GM18519 (cell line): ENCODE results near the gene CSNK2B.

Source experiments
- ATAC-seq: cut with Tn5 transposase; IDR thresholded peaks from one replicate; pipeline ENCODE4 v1.9.1; 2021; ENCODE audit warnings: mild to moderate bottlenecking, moderate library complexity; ENCODE audit not compliant: unreplicated experiment, low FRiP score

Gene CSNK2B

DNA sequence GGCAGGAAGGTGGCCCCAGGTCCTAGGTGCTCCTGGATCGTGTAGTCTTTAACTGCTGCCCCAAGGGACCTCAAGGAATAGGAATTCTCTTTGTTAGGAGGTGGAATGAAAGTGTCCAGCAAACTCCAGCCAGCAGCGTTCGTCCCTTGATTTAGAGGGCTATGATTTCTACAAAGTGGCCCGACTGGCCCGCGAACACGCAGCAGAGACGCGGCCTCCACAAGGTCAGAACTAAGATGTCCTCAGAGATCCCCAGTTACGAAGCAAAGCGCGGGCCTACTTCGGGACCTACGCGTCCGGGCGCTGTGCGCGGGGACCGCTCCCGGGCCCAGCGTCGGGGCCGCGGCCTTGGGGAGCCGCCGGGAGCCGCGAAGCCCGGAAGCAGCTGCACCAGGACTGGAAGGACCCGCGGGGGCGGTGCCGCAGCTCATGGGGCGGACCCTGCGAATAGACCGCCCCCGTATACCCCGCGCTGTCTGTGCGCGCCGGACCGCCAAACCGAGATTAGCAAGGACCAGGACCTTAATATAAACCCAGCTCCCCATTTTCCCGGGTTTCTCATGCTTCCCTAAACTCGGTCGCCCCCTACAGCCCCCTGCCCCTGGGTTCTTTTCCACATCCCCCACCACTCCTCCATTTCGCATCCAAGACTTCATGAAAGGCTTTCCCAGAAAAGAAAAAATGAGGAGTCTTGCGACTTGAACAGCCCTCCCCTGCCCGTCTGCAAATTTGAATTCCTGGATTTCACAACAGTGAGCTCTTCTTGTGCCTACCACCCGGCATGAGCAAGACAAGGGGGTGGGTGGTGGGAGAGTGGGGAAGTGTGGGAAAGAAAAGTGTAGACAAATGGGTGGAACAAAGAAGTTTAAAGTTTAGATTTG lies 5.3 kb upstream of the CSNK2B start, which contains the start of gene C6orf47:
TSS of gene C6orf47 (minus strand) at position 398 of the 881 bp plus-strand sequence. CDS start 831 bp downstream, outside the sequence.
- peak; percentile 37 for ATAC-seq

DNA sequence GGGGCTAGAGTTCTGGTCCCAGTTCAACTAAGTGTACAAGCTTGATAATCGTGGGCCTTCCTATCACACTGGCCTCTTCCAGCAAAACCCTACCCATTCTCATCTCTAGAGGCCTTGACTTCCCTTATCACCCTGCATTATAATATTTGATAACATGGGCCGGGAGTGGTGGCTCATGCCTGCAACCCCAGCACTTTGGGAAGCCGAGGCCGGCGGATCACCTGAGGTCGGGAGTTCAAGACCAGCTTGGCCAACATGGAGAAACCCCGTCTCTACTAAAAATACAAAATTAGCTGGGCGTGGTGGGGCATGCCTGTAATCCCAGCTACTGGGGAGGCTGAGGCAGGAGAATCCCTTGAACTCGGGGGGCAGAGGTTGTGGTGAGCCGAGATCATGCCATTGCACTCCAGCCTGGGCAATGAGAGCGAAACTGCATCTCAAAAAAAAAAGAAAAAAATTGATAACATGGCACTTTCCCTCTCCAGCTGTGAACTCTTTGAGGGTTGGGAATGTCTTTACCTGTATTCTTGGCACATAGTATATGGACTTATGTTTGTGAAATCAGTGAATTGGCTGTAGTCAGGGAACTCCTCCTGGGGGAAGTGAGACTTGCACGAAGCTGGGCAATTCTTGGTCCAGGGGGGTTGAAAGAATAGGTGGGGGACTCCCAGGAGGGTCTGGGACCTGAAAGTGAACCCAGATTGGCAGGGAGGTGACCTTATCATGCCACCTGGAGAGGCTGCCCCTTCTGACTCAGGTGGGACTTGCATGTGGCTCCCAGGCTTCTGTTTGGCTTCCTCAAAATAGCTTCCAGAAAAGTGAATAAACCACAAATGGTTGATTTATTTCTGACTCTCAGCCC lies 4.4 kb upstream of the CSNK2B start:
- ATAC-seq = no peak

DNA sequence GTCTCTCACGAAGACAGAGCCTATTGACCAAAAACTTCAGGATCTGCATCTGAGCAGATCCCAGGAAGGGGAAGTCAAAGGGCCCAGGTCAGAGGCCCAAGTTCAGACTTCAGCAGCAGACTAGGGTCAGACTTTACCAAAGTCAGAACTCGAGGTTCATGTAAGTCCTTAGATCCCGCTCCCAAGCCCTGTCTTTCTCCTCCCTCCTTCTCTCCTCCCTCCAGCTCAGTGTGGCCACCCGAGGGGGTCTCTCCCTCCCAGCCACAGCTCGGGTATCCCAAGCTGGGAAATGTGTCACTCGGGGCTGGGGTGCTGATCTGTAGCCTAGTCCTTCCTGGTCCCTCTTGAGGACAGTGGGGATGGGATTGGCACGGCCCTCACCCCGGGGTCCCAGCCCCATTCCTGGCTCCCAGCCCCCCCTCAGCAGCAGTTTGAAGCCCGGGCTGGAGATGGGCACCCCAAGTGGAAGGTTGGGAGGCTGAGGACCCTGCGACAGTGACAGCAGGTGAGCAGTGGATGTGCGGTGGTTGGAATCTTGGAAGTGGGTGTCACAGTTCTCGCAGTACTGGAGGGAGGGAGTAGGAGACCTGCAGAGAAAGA lies 3.7 kb upstream of the CSNK2B start:
- ATAC-seq = no peak

DNA sequence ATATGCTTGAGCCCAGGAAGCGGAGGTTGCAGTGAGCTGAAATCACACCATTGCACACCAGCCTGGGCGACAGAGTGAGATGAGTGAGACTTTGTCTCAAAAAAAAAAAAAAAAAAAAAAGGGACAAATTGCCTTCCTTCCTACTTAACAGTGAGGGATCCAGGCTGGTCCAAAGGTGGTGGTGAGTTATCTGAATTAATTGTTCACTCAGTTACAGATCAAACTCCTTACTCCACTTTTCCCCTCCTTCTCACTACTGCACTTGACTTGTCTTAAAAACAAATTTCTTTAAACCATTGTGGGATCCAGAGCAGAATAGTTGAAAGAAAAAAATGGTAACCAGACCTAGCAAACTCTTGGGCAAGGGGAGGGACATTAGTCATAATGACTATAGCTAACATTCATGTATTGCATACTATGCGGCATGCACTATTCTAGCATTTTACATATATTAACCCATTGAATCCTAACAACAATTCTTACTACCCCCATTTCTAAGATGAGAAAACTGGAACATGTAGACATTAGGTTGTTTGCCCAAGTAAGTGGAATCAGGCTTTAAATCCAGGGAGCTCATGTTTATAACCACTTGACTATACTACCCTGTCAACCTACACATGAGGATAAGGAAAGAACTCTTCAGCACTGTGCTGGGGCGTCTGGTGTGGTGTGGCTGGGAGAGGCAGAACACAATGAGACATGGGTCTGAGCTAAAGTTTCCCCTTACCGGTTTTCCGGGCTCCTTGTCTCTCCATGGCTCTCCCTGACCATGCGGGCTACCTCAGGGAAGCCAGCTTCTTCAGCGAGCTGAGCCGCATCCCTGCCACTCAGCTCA lies 2.5 kb upstream of the CSNK2B start:
- no peak for ATAC-seq

DNA sequence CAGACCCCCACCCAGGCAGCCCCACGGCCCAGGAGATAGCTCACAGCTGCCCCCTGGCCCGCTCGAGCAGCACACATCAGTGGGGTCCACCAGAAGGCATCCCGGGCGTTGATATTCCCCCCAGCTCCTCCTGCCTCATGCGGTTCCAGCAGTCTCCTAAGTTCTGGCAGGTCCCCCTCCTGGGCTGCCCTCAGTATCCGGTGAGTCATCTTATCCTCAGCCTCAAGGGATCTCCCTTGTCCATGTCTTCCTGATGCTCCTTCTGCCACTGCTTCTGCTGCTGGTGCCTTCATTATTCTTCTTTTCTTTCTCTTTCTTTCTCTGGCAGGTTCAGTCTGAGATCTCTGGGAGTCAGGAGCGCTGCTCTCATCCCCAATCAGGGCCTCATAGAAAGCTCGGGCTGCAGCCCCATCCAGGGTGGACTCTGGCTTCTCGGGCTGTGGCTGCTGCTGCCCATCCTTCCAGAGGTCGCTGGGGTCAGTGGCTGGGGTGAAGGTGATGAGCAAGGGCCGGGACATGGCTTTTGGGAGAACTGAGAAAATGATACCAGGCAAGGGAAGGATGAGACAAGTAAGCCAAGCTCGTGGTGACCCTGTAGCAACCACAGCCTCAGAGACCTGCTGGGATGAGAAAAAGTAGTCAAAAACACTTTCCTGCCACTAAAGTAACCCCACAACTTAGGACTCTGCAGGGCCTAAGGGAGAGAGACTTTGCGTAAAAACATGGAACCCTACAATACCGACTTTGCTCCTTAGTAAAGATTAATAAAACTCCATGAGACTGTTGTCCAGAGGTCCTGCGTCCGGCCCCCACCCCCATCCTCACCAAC lies 1.7 kb upstream of the CSNK2B start:
- no peak for ATAC-seq

DNA sequence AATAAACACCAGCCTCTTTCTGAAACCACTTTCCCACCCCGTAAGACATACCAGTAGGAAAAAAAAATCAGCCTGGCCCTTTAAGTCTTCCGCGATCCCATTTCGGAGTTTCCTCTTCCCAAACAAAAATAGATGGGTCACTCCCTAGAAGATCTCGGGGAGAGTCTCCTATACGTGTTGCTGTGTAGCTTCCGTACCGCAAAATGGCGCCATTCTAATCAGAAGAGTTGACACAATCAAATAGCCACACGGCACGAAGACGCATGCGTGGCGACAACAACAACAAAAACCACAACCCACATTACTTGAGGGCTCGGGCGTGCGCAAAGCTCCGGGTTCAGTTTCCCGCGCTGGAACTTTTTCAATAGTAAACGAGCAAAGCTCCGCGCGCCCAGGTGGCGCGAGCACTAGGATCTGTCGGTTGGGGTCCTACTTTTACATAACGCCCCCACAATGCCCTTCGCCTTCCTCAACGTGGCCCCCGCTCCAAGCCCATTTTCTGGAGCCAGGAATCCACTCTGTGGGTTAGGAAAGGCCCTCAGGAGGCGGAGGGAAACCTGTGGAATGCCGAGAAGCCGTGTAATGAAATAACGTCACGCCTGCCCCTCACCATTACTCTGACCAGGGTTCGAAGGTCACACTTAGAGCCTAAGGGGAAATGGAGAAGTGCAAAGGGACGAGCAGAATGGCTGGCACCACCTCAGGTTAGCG lies 935 bp upstream of the CSNK2B start, which contains the start of gene GPANK1:
TSS of gene GPANK1 (minus strand) at position 208 of the 711 bp plus-strand sequence. CDS start 519 bp downstream, outside the sequence.
- ATAC-seq = peak; percentile 5

DNA sequence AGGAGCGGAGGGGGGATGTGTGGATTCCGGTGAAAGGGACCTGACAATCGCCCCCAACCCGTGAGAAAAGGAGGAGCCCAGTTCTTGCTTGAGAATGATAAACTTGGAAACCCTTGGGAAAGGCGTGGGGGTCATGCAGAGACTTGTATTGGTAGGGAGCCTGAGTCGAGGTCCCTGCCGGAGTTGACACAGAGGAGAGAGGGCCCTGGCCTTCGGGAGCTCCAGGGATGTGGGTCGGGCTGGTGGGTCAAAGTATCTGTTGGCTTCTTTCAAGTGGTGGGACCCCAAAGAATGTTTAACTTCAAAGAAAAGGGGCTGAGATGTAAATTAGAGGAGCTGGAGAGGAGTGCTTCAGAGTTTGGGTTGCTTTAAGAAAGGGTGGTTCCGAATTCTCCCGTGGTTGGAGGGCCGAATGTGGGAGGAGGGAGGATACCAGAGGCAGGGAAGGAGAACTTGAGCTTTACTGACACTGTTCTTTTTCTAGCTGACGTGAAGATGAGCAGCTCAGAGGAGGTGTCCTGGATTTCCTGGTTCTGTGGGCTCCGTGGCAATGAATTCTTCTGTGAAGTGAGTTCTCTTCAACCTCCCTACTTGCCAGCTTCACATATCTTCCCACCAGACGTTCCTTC lies 571 bp downstream of the CSNK2B start:
- no peak for ATAC-seq

DNA sequence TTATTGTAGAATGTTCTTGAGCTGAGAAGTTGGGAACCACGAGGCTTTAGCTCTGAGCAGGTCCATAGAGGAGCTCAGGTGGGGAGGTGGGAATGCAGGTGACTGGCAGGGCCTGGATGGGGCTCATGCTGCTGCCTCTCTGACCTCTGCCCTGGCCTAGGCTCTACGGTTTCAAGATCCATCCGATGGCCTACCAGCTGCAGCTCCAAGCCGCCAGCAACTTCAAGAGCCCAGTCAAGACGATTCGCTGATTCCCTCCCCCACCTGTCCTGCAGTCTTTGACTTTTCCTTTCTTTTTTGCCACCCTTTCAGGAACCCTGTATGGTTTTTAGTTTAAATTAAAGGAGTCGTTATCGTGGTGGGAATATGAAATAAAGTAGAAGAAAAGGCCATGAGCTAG lies 3.8 kb downstream of the CSNK2B start, which contains the start of gene LY6G5B:
TSS of gene LY6G5B (plus strand) at position 301 of the 400 bp plus-strand sequence. CDS start 975 bp downstream, outside the sequence.
- no peak for ATAC-seq

DNA sequence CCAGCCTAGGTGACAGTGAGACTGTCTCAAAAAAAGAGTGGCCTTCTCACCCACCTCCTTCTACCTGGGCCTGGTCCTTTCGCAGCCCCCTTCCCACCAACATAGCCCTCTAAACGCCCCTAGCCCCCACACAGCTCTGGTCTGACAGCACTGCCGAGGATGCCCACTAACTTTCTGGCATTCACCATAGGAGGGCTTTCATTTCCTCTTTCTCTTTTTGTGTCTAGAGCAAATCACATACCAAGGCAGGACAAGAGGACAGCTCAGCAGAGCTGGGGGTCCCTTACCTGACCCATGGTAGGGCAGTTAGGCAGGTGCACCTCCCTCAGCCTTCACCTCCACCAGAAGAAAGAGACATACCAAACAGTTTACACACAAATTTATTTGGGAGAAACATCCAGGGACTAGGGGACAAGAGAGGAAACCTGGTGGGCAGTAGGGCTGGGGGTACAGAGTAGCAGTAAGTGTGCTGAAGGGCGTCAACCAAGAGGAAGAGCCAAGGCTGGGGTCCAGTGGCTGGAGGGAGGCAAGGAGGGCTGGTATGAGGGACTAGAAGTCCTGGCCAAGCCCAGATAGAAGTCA lies 10.5 kb downstream of the CSNK2B start:
- no peak for ATAC-seq

DNA sequence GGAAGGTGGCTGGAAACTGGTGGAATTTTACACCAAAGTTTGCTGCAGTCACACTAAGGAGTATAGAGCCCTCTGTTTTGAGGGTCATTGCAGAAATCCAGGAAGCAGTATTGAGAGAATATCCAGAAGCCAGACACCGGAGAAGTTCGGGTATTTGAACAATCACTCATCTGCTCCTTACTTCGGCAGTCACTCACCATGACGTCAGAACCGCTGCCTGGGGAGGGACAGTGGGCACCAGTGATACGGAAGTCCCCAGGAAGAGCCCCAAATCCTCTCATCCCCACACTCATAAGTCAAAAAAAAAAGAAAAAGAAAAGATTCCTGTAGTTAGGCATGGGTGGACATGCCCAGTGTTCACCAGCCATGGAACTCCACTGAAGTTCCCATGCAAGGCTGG lies 11.0 kb downstream of the CSNK2B start:
- no peak for ATAC-seq

DNA sequence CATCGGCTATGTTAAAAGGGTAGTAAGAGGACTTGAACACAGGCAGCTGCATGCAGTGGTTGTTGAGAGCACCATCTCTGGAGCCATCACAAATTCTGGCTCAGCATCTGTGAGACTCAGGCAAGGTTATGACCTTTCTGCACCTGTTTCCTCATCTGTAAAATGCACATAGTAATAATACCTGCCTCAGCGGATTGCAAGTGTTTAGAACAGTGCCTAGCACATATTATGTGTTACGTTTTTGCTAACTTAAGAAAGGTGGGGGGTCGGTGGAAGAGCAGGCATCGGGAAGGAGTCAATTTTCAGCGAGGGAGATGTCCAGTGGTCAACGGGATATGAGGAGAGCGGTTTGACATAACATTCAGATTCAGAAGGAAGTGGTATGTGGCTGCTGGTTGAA lies 12.1 kb downstream of the CSNK2B start:
- no peak for ATAC-seq

DNA sequence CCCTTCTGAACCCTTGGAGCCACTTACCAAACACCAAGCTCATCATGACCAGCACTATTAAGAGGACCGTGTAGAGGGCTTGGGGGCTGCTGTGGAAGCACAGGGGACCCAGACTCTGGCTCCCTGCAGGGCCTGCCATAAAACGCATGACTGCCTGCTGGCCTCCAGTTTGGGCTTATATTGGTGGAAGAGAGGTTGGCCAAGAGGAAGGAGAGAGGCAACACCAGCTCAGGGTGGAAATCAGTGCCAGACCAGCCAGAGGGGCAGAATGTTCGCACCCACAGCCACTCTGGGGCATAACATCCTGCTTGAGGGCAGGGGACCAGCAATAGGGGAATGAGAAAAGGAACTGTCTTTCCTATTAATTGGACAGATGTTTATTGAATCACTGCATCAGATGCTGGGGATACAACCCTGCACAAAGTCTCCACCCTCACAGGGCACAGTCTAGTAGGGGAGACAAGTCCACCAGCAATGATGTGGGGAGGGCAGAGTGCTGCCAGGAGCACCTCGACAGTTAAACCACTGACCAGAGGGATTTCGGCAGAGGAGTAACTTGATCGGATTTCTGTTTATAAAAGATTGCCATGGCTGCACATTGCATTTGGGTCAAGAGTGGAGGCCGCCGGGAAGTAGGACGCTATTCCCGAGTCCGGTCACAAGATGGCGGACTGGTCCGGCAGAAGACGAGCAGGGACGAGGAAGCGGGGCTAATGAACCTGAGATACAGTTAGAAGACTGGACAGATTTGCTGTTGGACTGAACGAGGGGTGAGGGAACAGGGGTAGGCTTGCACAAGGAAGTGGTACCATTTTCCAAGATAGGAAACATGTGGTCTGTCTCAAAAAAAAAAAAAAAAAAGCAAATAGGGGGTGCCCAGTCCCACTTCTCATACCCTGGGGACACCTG lies 14.6 kb downstream of the CSNK2B start, which contains the start of gene LY6G5C:
TSS of gene LY6G5C (minus strand) at position 842 of the 909 bp plus-strand sequence. CDS start at position 148, 694 bp downstream.
- ATAC-seq = no peak

DNA sequence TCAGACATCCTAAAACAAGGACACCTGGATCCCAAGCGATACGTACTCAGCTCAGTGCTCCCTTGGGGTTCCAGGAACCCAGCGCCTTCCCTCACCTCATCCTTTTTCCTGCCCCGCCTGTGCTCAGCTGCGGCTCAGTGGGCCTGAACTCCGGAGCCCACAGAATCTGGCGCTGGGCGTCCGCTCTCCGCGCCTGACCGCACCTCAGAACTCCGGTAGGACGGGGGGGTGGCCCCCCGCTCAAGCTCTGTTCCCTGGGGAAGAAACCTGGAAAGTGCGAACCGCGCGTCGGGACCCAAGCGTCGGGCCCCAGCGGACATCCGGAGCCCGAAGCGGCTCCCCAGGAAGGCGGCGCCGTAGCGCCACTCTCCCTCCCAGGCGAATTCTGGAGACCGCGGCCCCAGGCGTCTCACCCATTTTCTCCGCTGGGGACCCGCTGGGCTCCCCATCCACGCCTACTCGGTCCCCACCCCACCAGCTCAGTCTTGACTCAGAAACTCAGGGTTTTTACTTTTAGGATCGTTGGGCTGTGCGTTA lies 15.3 kb downstream of the CSNK2B start:
- no peak for ATAC-seq

DNA sequence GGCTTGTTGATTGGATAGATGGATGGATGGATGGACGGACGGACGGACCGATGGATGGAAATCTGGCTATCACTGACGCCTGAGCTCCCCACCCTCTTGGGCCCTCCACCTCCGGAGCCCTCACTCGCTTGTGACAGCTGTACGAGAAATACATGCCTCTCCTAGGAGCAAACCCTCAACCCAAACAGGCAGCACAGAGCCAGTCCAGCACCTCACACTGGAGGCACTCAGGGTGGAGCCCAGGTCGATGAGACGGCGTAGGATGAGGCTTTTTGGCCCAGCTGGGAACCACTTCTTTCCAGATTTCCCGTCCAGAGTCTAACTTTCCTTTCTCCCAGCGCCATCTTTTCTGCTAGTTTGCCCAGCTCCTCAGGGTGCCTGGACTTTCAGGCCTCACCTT lies 17.7 kb downstream of the CSNK2B start:
- no peak for ATAC-seq

DNA sequence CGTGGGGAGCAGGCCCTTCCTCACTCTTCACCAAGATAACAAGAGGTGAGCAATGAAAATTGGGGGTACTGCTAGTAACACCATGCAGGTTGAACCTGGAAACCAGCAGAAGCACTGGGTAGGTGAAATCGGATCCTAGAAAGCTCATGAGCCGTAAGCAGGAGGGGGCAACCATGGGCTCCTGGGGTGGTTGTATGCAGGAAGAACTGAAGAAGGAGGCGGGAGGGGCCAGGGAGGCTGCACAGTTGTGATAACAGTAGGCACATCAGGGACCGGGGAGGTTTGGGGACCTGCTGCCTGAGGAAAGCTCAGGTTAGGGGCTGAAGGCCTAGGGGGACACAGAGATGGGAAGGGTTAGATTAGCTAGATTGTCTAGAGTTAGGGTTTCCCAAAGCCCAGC lies 20.6 kb downstream of the CSNK2B start:
- no peak for ATAC-seq

DNA sequence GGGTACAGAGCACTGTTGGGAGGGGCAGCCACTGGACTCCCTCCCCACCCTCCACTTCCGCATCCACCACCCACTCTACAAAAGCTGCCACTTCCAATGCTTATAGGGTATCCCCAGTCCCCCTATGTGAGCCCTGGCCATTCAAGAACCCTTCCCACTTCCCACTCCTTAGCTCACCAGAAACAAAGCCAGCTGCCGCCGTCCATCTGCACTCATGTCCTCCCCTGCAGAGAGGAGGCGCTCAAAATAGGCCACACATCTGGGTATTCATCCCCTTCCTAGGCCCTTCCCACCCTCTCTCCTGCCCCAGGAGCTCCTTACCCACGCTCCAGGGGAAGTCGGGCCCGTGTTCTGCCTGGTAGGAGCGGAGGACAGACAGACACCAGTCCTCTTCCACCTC lies 21.4 kb downstream of the CSNK2B start:
- no peak for ATAC-seq
